HG03469 (cell line): ENCODE results near the gene ZNF41.

Experiments used
- ATAC-seq: cut with Tn5 transposase; IDR thresholded peaks from one replicate; pipeline ENCODE4 v1.9.1; 2021; ENCODE audit warnings: mild to moderate bottlenecking, moderate library complexity, moderate number of reproducible peaks; ENCODE audit not compliant: unreplicated experiment

Gene ZNF41

DNA sequence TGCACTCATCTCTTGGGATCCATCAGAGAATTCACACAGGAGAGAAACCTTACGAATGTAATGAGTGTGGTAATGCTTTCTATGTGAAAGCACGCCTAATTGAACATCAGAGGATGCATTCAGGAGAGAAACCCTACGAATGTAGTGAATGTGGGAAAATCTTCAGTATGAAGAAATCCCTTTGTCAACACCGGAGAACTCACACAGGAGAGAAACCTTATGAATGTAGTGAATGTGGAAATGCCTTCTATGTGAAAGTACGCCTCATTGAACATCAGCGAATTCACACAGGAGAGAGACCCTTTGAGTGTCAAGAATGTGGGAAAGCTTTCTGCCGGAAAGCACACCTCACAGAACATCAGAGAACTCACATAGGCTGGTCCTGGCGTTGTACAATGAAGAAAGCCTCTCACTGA, 69.8 kb downstream of the ZNF41 start:
- no peak for ATAC-seq
